Astrocyte (in vitro differentiated cells and primary cell): ENCODE measurements around the gene PDCL3. TPM values are rescaled to one million over a fixed set of nuclear protein-coding genes. Genes with fewer than 3 reads are reported as not detected.
A peak's percentile ranks its signal among the peaks of the same experiment; 100 is the strongest.

Experiments
- DNase-seq: peaks from one replicate; pipeline ENCODE4 v3.0.0-alpha.2; 2010; ENCODE audit warnings: low read depth
- FAIRE-seq: peaks from 2 replicates; lab custom pipeline; 2011; peaks lifted over from hg19 to GRCh38; lab: Jason Lieb, UNC
- H2AFZ ChIP-seq: 2 replicates; pipeline ENCODE4 v1.6.0; 2012; ENCODE audit warnings: low read depth, low read length, inconsistent platforms
- H3K27ac ChIP-seq: 2 replicates; pipeline ENCODE4 v1.5.1; 2011; ENCODE audit warnings: low read depth, low read length, inconsistent platforms
- H3K27me3 ChIP-seq: 2 replicates; pipeline ENCODE4 v1.6.0; 2011; ENCODE audit warnings: low read length, inconsistent platforms; ENCODE audit not compliant: insufficient read depth
- H3K36me3 ChIP-seq: 2 replicates; pipeline ENCODE4 v1.5.1; 2011; ENCODE audit warnings: low read length, inconsistent platforms; ENCODE audit not compliant: insufficient read depth
- H3K4me1 ChIP-seq: 2 replicates; pipeline ENCODE4 v1.5.1; 2011; ENCODE audit warnings: low read length, inconsistent platforms; ENCODE audit not compliant: insufficient read depth
- H3K4me2 ChIP-seq: 2 replicates; pipeline ENCODE4 v1.6.0; 2012; ENCODE audit warnings: low read length, inconsistent platforms
- H3K4me3 ChIP-seq: 2 replicates; pipeline ENCODE4 v1.5.1; 2011; ENCODE audit warnings: low read depth, mild to moderate bottlenecking, low read length, inconsistent platforms; ENCODE audit not compliant: insufficient read depth
- H3K79me2 ChIP-seq: 2 replicates; pipeline ENCODE4 v1.6.0; 2012; ENCODE audit warnings: mild to moderate bottlenecking, low read length, inconsistent platforms; ENCODE audit not compliant: insufficient read depth
- H3K9ac ChIP-seq: 2 replicates; pipeline ENCODE4 v1.6.0; 2012; ENCODE audit warnings: mild to moderate bottlenecking, low read length, inconsistent platforms
- H3K9me3 ChIP-seq: 2 replicates; pipeline ENCODE4 v1.5.1; 2012; ENCODE audit warnings: low read depth, mild to moderate bottlenecking, low read length, inconsistent platforms; ENCODE audit not compliant: insufficient read depth
- H4K20me1 ChIP-seq: 2 replicates; pipeline ENCODE4 v1.6.0; 2012; ENCODE audit warnings: low read length, inconsistent platforms; ENCODE audit not compliant: insufficient read depth
- H3K27ac Mint-ChIP-seq: one replicate; pipeline ENCODE4 v1.8.0; 2021; ENCODE audit warnings: mild to moderate bottlenecking, mixed read lengths; ENCODE audit not compliant: unreplicated experiment
- H3K27me3 Mint-ChIP-seq: one replicate; pipeline ENCODE4 v1.8.0; 2021; ENCODE audit warnings: low read depth, mixed read lengths; ENCODE audit not compliant: unreplicated experiment
- H3K36me3 Mint-ChIP-seq: one replicate; pipeline ENCODE4 v1.8.0; 2021; ENCODE audit warnings: low read depth, mixed read lengths; ENCODE audit not compliant: unreplicated experiment
- H3K4me1 Mint-ChIP-seq: one replicate; pipeline ENCODE4 v1.8.0; 2021; ENCODE audit warnings: low read depth, mixed read lengths; ENCODE audit not compliant: unreplicated experiment
- H3K4me3 Mint-ChIP-seq: one replicate; pipeline ENCODE4 v1.8.0; 2021; ENCODE audit warnings: mild to moderate bottlenecking, moderate library complexity, mixed read lengths; ENCODE audit not compliant: unreplicated experiment
- H3K9me3 Mint-ChIP-seq: one replicate; pipeline ENCODE4 v1.8.0; 2021; ENCODE audit warnings: mild to moderate bottlenecking, mixed read lengths; ENCODE audit not compliant: unreplicated experiment
- CTCF ChIP-seq: IDR thresholded peaks from 2 replicates; pipeline ENCODE4 v1.5.1; 2011; ENCODE audit warnings: low read depth, mild to moderate bottlenecking, inconsistent platforms, low read length, moderate library complexity; ENCODE audit not compliant: insufficient read depth
- EZH2 ChIP-seq: IDR thresholded peaks from 2 replicates; pipeline ENCODE4 v1.6.1; 2012; ENCODE audit warnings: mild to moderate bottlenecking, low read length, inconsistent platforms; ENCODE audit not compliant: insufficient read depth
- total RNA-seq: library from RNA; stranded (reverse); gene quantifications from 2 replicates; pipeline ENCODE4 v1.2.1, GENCODE V29; 2021

The PDCL3 gene
- total RNA-seq, 1 donor from 2014 or later = 35.5 TPM

GRCh38 chr2:100581277-100581612, 18.5 kb downstream of the PDCL3 start:
- H3K27ac ChIP-seq = no peak overlapping the region
- Mint-ChIP-seq H3K4me1 (peaks cover 6% of the 10 kb centered on the region), H3K9me3 (no peaks in the 10 kb centered on the region), H3K27me3 (no peaks in the 10 kb centered on the region), H3K4me3 (no peak overlapping the region), H3K36me3 (no peaks in the 10 kb centered on the region), H3K27ac (no peak overlapping the region)
- H4K20me1 ChIP-seq = no peaks in the 10 kb centered on the region
- FAIRE-seq = no peak
- H3K9me3 ChIP-seq = no peaks in the 10 kb centered on the region
- H3K4me1 ChIP-seq = no peaks in the 10 kb centered on the region
- no peaks in the 10 kb centered on the region for H3K27me3 ChIP-seq
- TF ChIP-seq CTCF = no peak
- TF ChIP-seq EZH2 = no peak
- no peak overlapping the region for H2AFZ ChIP-seq
- no peak overlapping the region for H3K9ac ChIP-seq
- no peak overlapping the region for H3K4me3 ChIP-seq
- no peak overlapping the region for H3K4me2 ChIP-seq
- H3K79me2 ChIP-seq = no peaks in the 10 kb centered on the region
- H3K36me3 ChIP-seq = peaks cover 8% of the 10 kb centered on the region
- DNase-seq = no peak

- H3K9ac ChIP-seq = no peak overlapping the region
- no peaks in the 10 kb centered on the region for H3K4me1 ChIP-seq
- FAIRE-seq = no peak
- Mint-ChIP-seq H3K27ac (no peak overlapping the region), H3K4me1 (peaks cover 10% of the 10 kb centered on the region), H3K4me3 (no peak overlapping the region), H3K36me3 (no peaks in the 10 kb centered on the region), H3K27me3 (no peaks in the 10 kb centered on the region), H3K9me3 (no peaks in the 10 kb centered on the region)
- TF ChIP-seq EZH2 (no peak), CTCF (no peak)
- H3K79me2 ChIP-seq = no peaks in the 10 kb centered on the region
- no peak overlapping the region for H3K4me2 ChIP-seq
- H3K27ac ChIP-seq = no peak overlapping the region
- H3K9me3 ChIP-seq = no peaks in the 10 kb centered on the region
- no peak for DNase-seq
- H4K20me1 ChIP-seq = no peaks in the 10 kb centered on the region
- H3K4me3 ChIP-seq = no peak overlapping the region
- H2AFZ ChIP-seq = no peak overlapping the region
- H3K27me3 ChIP-seq = no peaks in the 10 kb centered on the region
- H3K36me3 ChIP-seq = no peaks in the 10 kb centered on the region
These were observed 22.0 kb downstream of the PDCL3 start for GRCh38 chr2:100584816-100585215.

- Mint-ChIP-seq H3K4me3 (no peak overlapping the region), H3K36me3 (no peaks in the 10 kb centered on the region), H3K27ac (no peak overlapping the region), H3K9me3 (no peaks in the 10 kb centered on the region), H3K4me1 (peaks cover 4% of the 10 kb centered on the region), H3K27me3 (peaks cover 5% of the 10 kb centered on the region)
- Histone ChIP-seq H3K4me2 (no peak overlapping the region), H4K20me1 (no peaks in the 10 kb centered on the region), H3K9ac (no peak overlapping the region), H2AFZ (no peak overlapping the region), H3K4me3 (no peak overlapping the region), H3K36me3 (no peaks in the 10 kb centered on the region), H3K79me2 (no peaks in the 10 kb centered on the region), H3K9me3 (no peaks in the 10 kb centered on the region), H3K27ac (no peak overlapping the region), H3K27me3 (no peaks in the 10 kb centered on the region), H3K4me1 (no peaks in the 10 kb centered on the region)
- DNase-seq (peak; percentile 75), FAIRE-seq (no peak)
- TF ChIP-seq CTCF (no peak), EZH2 (no peak)
These were observed 25.4 kb downstream of the PDCL3 start for GRCh38 chr2:100588071-100588786.
